ENCODE data around the gene TMED7. TPM values are rescaled to one million over a fixed set of nuclear protein-coding genes. Genes with fewer than 3 reads are reported as not detected.

The TMED7 gene
- total RNA-seq (2022; extraction: Qiagen RNA extraction): 36.9 to 66.0 TPM (median 55.1 TPM) in 5 replicates

DNA sequence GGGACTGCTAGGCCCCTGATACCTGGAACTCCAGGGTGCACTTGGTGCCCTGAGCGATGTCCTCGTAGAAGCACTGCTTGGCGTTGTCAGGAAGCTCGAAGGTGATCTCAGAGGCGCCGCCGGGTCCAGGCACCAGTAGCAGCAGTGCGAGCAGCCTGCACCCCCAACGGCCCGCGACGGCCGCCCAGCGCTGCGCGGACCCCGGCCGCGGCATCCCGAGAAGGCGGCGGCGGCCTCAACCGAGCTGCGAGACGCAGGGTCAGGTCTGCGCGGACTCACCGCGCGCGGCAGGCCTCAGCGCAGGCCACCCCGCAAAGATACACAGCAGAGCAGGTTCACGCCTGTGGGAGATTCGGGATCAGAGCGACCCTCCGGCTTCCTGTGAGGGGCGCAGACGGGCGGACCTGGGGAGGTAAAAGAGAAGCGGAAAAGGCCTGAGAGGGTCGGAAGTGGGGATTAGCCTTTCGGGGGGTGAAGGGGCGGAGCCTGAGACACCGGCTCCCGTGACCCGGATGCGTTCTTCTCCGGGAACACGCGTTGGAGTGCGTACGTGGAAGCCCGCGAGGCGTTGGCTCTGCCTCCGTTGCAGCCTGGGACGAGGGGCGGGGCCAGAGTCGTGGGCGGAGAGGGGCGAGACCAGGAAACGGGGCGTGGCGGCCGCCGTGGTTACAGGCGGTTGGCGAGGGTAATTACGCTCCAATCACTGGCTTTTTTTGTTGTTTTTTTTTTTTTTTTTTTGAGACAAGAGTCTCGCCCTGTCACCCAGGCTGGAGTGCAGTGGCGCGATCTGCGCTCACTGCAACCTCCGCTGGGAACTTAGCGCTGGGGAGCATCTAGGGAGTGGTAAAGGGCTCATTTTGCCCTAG is at the start of gene TMED7:
TMED7 (minus strand) TSS at position 458 of the 866 bp plus-strand sequence; CDS start at position 214, 244 bp downstream.

DNA sequence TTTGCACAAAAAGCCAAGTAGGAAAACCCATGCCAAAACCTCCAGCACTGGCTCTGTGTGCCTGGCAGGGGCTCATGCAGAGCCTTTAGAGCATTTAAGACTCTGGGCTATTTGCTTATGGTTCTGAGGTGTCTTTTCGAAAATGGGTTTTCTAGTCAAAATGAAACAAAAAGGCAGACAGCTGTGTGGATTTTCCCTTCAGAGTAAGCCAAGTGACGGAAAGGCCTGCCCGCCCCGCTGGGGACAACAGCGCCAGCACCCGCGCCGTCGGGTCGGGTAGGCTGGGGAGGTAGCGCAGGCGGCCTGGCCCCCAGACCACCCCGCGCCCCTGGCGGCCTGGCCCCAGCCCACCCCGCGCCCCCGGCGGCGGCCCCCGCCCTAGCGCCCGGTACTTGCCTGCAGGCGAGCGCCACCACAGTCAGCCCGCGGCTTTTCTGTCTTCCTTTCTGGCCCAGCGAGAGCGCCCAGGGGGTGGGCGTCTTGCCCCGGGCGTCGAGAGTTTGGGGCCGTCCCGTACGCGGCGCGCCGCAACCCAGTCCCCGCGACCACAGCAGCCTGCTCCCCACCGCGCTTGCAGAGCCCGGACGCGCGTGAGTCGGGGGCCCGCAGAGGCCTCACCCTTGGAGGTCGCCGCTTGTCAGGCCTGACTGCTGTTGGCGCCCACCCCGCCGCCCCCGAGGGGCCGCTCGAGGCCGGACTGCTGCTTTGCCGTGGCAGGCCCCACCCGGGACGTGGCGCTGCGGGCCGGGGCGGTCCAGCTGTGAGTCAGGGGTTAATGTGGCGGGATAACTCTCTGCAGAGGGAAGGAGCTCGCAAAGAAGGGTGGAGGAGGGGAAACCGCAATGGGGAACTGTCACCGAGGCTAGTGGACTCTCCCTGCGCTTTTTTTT is 23.9 kb downstream of the TMED7 start, which contains the start of gene TICAM2:
TICAM2 (minus strand) TSS at position 779 of the 890 bp plus-strand sequence. CDS start 21,223 bp downstream, outside the sequence.

Other genes starting within 250 kb of the TMED7 start
- gene FEM1C, start 81.3 kb downstream of the TMED7 start, total RNA-seq (2022; extraction: Qiagen RNA extraction): 6.1 to 7.8 TPM (median 7.3 TPM) in 5 replicates
- gene TICAM2, start 23.6 kb downstream of the TMED7 start, total RNA-seq (2022; extraction: Qiagen RNA extraction): 0.93 to 1.6 TPM (median 1.1 TPM) in 5 replicates
- not detected in 5 replicates for gene CDO1, start 190.6 kb upstream of the TMED7 start, total RNA-seq (2022; extraction: Qiagen RNA extraction)
- gene ATG12, start 215.5 kb upstream of the TMED7 start, total RNA-seq (2022; extraction: Qiagen RNA extraction): 47.1 to 56.0 TPM (median 49.6 TPM) in 5 replicates
- gene AP3S1, start 215.9 kb upstream of the TMED7 start, total RNA-seq (2022; extraction: Qiagen RNA extraction): 64.8 to 79.1 TPM (median 71.5 TPM) in 5 replicates

All from A549 treated with Mapracorat at 1 μM for 4 hours (cell line).